ENCODE measurements around the gene UBE2E1.

UBE2E1 gene

GRCh38 chr3:23859839-23860382 is 54.2 kb downstream of the UBE2E1 start:
- TF ChIP-seq CTCF (IDR thresholded peaks at IDR 0.05; ENCODE audit: insufficient read depth, low read depth, low read length, missing control alignments): no peak
- peak; percentile 16 for DNase-seq (ENCODE audit: low read depth)
- H3K4me3 ChIP-seq (ENCODE audit: low read depth, low read length): no peak overlapping the region

GRCh38 chr3:23861689-23862088 is 55.9 kb downstream of the UBE2E1 start:
- no peak overlapping the region for H3K4me3 ChIP-seq (ENCODE audit: low read depth, low read length)
- TF ChIP-seq CTCF (IDR thresholded peaks at IDR 0.05; ENCODE audit: insufficient read depth, low read depth, low read length, missing control alignments): no peak

GRCh38 chr3:23863060-23863459 is 57.3 kb downstream of the UBE2E1 start:
- DNase-seq (ENCODE audit: low read depth): no peak
- no peak overlapping the region for H3K4me3 ChIP-seq (ENCODE audit: low read depth, low read length)
- TF ChIP-seq CTCF (IDR thresholded peaks at IDR 0.05; ENCODE audit: insufficient read depth, low read depth, low read length, missing control alignments): no peak

More at GRCh38 chr3:23861689-23862088, 55.9 kb downstream of the UBE2E1 start:
- DNase-seq (ENCODE audit: low read depth): no peak

GRCh38 chr3:23864931-23865330 is 59.2 kb downstream of the UBE2E1 start:
- TF ChIP-seq CTCF (IDR thresholded peaks at IDR 0.05; ENCODE audit: insufficient read depth, low read depth, low read length, missing control alignments): no peak
- H3K4me3 ChIP-seq (ENCODE audit: low read depth, low read length): no peak overlapping the region
- DNase-seq (ENCODE audit: low read depth): no peak

GRCh38 chr3:23865595-23866396 is 60.0 kb downstream of the UBE2E1 start:
- H3K4me3 ChIP-seq (ENCODE audit: low read depth, low read length): no peak overlapping the region
- peak; percentile 84 for DNase-seq (ENCODE audit: low read depth)
- TF ChIP-seq CTCF (IDR thresholded peaks at IDR 0.05; ENCODE audit: insufficient read depth, low read depth, low read length, missing control alignments): no peak

DNA sequence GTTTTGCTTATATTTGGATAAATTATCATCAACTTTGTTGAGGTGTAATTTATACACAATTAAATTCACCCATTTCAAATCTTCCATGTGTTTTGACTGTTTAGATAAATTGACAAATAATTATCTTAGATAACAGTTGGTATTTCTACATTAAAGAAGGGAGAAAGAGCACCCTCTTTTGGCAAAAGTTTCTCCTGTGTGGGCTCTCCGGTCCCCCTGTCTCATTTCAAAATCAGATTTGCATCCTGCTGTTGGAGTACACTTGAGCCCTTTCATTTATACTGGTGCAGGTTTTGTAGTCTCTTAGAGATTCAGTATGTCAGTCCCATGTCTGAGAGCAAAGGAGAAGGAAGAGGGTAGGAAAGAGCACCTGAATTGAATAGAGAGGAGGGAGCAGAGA is 61.6 kb downstream of the UBE2E1 start:
- TF ChIP-seq CTCF (IDR thresholded peaks at IDR 0.05; ENCODE audit: insufficient read depth, low read depth, low read length, missing control alignments): peak; percentile 8
- no peak overlapping the region for H3K4me3 ChIP-seq (ENCODE audit: low read depth, low read length)
- DNase-seq (ENCODE audit: low read depth): peak; percentile 26
